ENCODE measurements around the gene STX17. TPM values are rescaled to one million over a fixed set of nuclear protein-coding genes. Genes with fewer than 3 reads are reported as not detected.

The STX17 gene
- total and polyA plus RNA-seq, 2 experiments from 2014 or later, result 17.6 to 26.7 TPM

GRCh38 chr9:99971410-99971809 is 65.0 kb downstream of the STX17 start:
- Histone ChIP-seq H3K9me3 (ENCODE audit: low read depth) (no peaks in the 10 kb centered on the region), H3K36me3 (replicated peaks; ENCODE audit: insufficient read depth, low read depth) (no peaks in the 10 kb centered on the region), H3K27ac (no peak overlapping the region), H3K27me3 (no peaks in the 10 kb centered on the region), H3K4me2 (no peak overlapping the region), H2AFZ (no peak overlapping the region), H3K4me1 (ENCODE audit: insufficient read depth) (no peaks in the 10 kb centered on the region), H3K9me2 (replicated peaks; ENCODE audit: insufficient read depth) (no peaks in the 10 kb centered on the region), H3K79me2 (no peaks in the 10 kb centered on the region), H3K4me3 (no peak overlapping the region), H4K20me1 (ENCODE audit: insufficient read depth, poor library complexity, severe bottlenecking) (no peaks in the 10 kb centered on the region)
- no peak for TF ChIP-seq EZH2phosphoT487 (IDR thresholded peaks at IDR 0.05; ENCODE audit: low read depth, severe bottlenecking, unreplicated experiment)
- TF ChIP-seq EZH2 (IDR thresholded peaks at IDR 0.05; ENCODE audit: borderline replicate concordance), result no peak
- TF ChIP-seq CTCF (IDR thresholded peaks at IDR 0.05; ENCODE audit: poor library complexity), result no peak
- DNase-seq (ENCODE audit: low spot score), result no peak

GRCh38 chr9:99973455-99973854 is 67.0 kb downstream of the STX17 start:
- Histone ChIP-seq H3K9me3 (ENCODE audit: low read depth) (no peaks in the 10 kb centered on the region), H3K4me3 (no peak overlapping the region), H3K4me2 (no peak overlapping the region), H3K36me3 (replicated peaks; ENCODE audit: insufficient read depth, low read depth) (no peaks in the 10 kb centered on the region), H3K9me2 (replicated peaks; ENCODE audit: insufficient read depth) (no peaks in the 10 kb centered on the region), H3K79me2 (no peaks in the 10 kb centered on the region), H4K20me1 (ENCODE audit: insufficient read depth, poor library complexity, severe bottlenecking) (no peaks in the 10 kb centered on the region), H2AFZ (no peak overlapping the region), H3K27me3 (no peaks in the 10 kb centered on the region), H3K4me1 (ENCODE audit: insufficient read depth) (no peaks in the 10 kb centered on the region), H3K27ac (no peak overlapping the region)
- no peak for DNase-seq (ENCODE audit: low spot score)
- 96% methylated on average over 3 of the region's 3 CpGs for WGBS (ENCODE audit: low lambda C conversion rate, missing lambda C conversion rate)
- no peak for TF ChIP-seq EZH2 (IDR thresholded peaks at IDR 0.05; ENCODE audit: borderline replicate concordance)
- no peak for TF ChIP-seq EZH2phosphoT487 (IDR thresholded peaks at IDR 0.05; ENCODE audit: low read depth, severe bottlenecking, unreplicated experiment)
- TF ChIP-seq CTCF (IDR thresholded peaks at IDR 0.05; ENCODE audit: poor library complexity), result no peak

GRCh38 chr9:99977033-99977792 is 70.8 kb downstream of the STX17 start:
- Histone ChIP-seq H3K4me1 (ENCODE audit: insufficient read depth) (no peaks in the 10 kb centered on the region), H3K4me3 (no peak overlapping the region), H3K79me2 (no peaks in the 10 kb centered on the region), H3K9me2 (replicated peaks; ENCODE audit: insufficient read depth) (no peaks in the 10 kb centered on the region), H4K20me1 (ENCODE audit: insufficient read depth, poor library complexity, severe bottlenecking) (no peaks in the 10 kb centered on the region), H3K36me3 (replicated peaks; ENCODE audit: insufficient read depth, low read depth) (no peaks in the 10 kb centered on the region), H3K4me2 (no peak overlapping the region), H3K27me3 (no peaks in the 10 kb centered on the region), H3K9me3 (ENCODE audit: low read depth) (no peaks in the 10 kb centered on the region), H2AFZ (no peak overlapping the region), H3K27ac (no peak overlapping the region)
- 83% methylated on average over 3 of the region's 3 CpGs for WGBS (ENCODE audit: low lambda C conversion rate, missing lambda C conversion rate)
- TF ChIP-seq CTCF (IDR thresholded peaks at IDR 0.05; ENCODE audit: poor library complexity), result no peak
- TF ChIP-seq EZH2 (IDR thresholded peaks at IDR 0.05; ENCODE audit: borderline replicate concordance), result no peak
- no peak for TF ChIP-seq EZH2phosphoT487 (IDR thresholded peaks at IDR 0.05; ENCODE audit: low read depth, severe bottlenecking, unreplicated experiment)
- DNase-seq (ENCODE audit: low spot score), result no peak
